HFF-Myc (cell line): ENCODE data around the gene CES3.

Experiments
- DNase-seq: peaks from one replicate; pipeline ENCODE4 v3.0.0-alpha.2; 2011; ENCODE audit warnings: low read depth; ENCODE audit errors: extremely low read depth
- H3K4me3 ChIP-seq: replicated peaks from 2 replicates; pipeline ENCODE4 v1.5.1; 2011; ENCODE audit warnings: low read depth, mild to moderate bottlenecking, control low read depth, low read length
- CTCF ChIP-seq: IDR thresholded peaks from 2 replicates; pipeline ENCODE4 v1.5.1; 2012; ENCODE audit warnings: mild to moderate bottlenecking, low read depth, low read length, control low read depth; ENCODE audit errors: missing control alignments

The CES3 gene

GRCh38 chr16:66961065-66961744 is at the start of gene CES3:
Gene CES3, plus strand, starts transcription at chr16:66961266. Its CDS starts 42 bp downstream, at chr16:66961308.
- DNase-seq: peak; percentile 29
- H3K4me3 ChIP-seq: no peak within 1 kb of the TSS
- TF ChIP-seq CTCF: peak; percentile 91

- no peak for TF ChIP-seq CTCF
- no peak for DNase-seq
- H3K4me3 ChIP-seq: no peak overlapping the region
These were observed 49.3 kb upstream of the CES3 start for GRCh38 chr16:66911801-66912200.

GRCh38 chr16:66913081-66913480 is 48.0 kb upstream of the CES3 start:
- no peak overlapping the region for H3K4me3 ChIP-seq
- no peak for DNase-seq
- TF ChIP-seq CTCF: no peak

- TF ChIP-seq CTCF: no peak
- no peak for DNase-seq
- H3K4me3 ChIP-seq: no peak overlapping the region
These were observed 47.4 kb upstream of the CES3 start for GRCh38 chr16:66913711-66914110.

GRCh38 chr16:66914541-66914940 is 46.5 kb upstream of the CES3 start:
- no peak overlapping the region for H3K4me3 ChIP-seq
- TF ChIP-seq CTCF: no peak
- no peak for DNase-seq

- no peak overlapping the region for H3K4me3 ChIP-seq
- DNase-seq: no peak
- no peak for TF ChIP-seq CTCF
These were observed 46.0 kb upstream of the CES3 start for GRCh38 chr16:66915041-66915440.

GRCh38 chr16:66916518-66916917 is 44.5 kb upstream of the CES3 start:
- DNase-seq: no peak
- no peak for TF ChIP-seq CTCF
- no peak overlapping the region for H3K4me3 ChIP-seq
